ENCODE results near the gene ANKRD22. TPM values are rescaled to one million over a fixed set of nuclear protein-coding genes. Genes with fewer than 3 reads are reported as not detected.

Gene ANKRD22
- total and polyA plus RNA-seq, 8 donors = 0.13 to 8.9 (median 0.88) TPM

GRCh38 chr10:88786032-88786770 lies 65.4 kb downstream of the ANKRD22 start:
- intact Hi-C loops (cut with DNase I) = no loop called here
- Histone ChIP-seq H3K9me3 (no peaks in the 10 kb centered on the region), H3K27ac (no peak overlapping the region), H3K27me3 (no peaks in the 10 kb centered on the region), H3K36me3 (no peaks in the 10 kb centered on the region), H3K4me3 (no peak overlapping the region), H3K4me1 (no peaks in the 10 kb centered on the region)
- no peak for TF ChIP-seq CTCF (IDR thresholded peaks at IDR 0.05)
- DNase-seq (peak in 1 of 4 donors; percentile 43), ATAC-seq (no peak)

- Histone ChIP-seq H3K27me3 (no peaks in the 10 kb centered on the region), H3K27ac (no peak overlapping the region), H3K36me3 (no peaks in the 10 kb centered on the region), H3K4me3 (no peak overlapping the region), H3K9me3 (no peaks in the 10 kb centered on the region), H3K4me1 (no peaks in the 10 kb centered on the region)
- no peak for TF ChIP-seq CTCF (IDR thresholded peaks at IDR 0.05)
- DNase-seq (no peak), ATAC-seq (no peak)
- intact Hi-C loops (cut with DNase I) = no loop called here
Measured at GRCh38 chr10:88783724-88784123, 67.9 kb downstream of the ANKRD22 start.

- TF ChIP-seq CTCF (IDR thresholded peaks at IDR 0.05) = no peak
- Histone ChIP-seq H3K27me3 (no peaks in the 10 kb centered on the region), H3K4me1 (no peaks in the 10 kb centered on the region), H3K4me3 (no peak overlapping the region), H3K9me3 (no peaks in the 10 kb centered on the region), H3K36me3 (no peaks in the 10 kb centered on the region), H3K27ac (no peak overlapping the region)
- no peak for DNase-seq
- ATAC-seq = no peak
- intact Hi-C loops (cut with DNase I) = no loop called here
Measured at GRCh38 chr10:88782222-88782621, 69.4 kb downstream of the ANKRD22 start.

- H3K4me1 ChIP-seq = no peaks in the 10 kb centered on the region
- H3K27me3 ChIP-seq = no peaks in the 10 kb centered on the region
- TF ChIP-seq CTCF (IDR thresholded peaks at IDR 0.05) = no peak
- no peaks in the 10 kb centered on the region for H3K9me3 ChIP-seq
- no peak for DNase-seq
- no peak for ATAC-seq
- intact Hi-C loops (cut with DNase I) = no loop called here
- H3K36me3 ChIP-seq = no peaks in the 10 kb centered on the region
- H3K4me3 ChIP-seq = no peak overlapping the region
- H3K27ac ChIP-seq = no peak overlapping the region
Measured at GRCh38 chr10:88781206-88781605, 70.4 kb downstream of the ANKRD22 start.

Other genes with a start within 250 kb of the ANKRD22 start
- not detected for gene LIPF, start 187.4 kb downstream of the ANKRD22 start, total RNA-seq
- under 1 TPM in 3 of 6 donors, not detected in 3; 0.24 to 0.51 (median 0.38) TPM for gene LIPF, start 187.4 kb downstream of the ANKRD22 start, polyA plus RNA-seq (ENCODE audit: insufficient read length in 6 of 6)
- gene LIPK, start 145.6 kb downstream of the ANKRD22 start, total RNA-seq = not detected
- not detected for gene LIPK, start 145.6 kb downstream of the ANKRD22 start, polyA plus RNA-seq (ENCODE audit: insufficient read length in 6 of 6)
- gene LIPN, start 91.8 kb downstream of the ANKRD22 start, total RNA-seq = 1 to 10 TPM in 1 of 2 donors, not detected in 1; 1.2 TPM
- not detected for gene LIPN, start 91.8 kb downstream of the ANKRD22 start, polyA plus RNA-seq (ENCODE audit: insufficient read length in 6 of 6)
- gene LIPM, start 49.1 kb downstream of the ANKRD22 start, total RNA-seq = not detected
- under 1 TPM in 1 of 6 donors, not detected in 5; 0.14 TPM for gene LIPM, start 49.1 kb downstream of the ANKRD22 start, polyA plus RNA-seq (ENCODE audit: insufficient read length in 6 of 6)
- gene STAMBPL1, start 28.4 kb upstream of the ANKRD22 start, total RNA-seq = 10 to 100 TPM in 1 of 2 donors, 1 to 10 TPM in 1; 9.9 to 11.4 TPM
- gene STAMBPL1, start 28.4 kb upstream of the ANKRD22 start, polyA plus RNA-seq (ENCODE audit: insufficient read length in 6 of 6) = 10 to 100 TPM in 4 of 6 donors, 1 to 10 TPM in 2; 7.5 to 13.4 (median 12.1) TPM
- gene ACTA2, start 100.9 kb upstream of the ANKRD22 start, total RNA-seq = 100 to 1,000 TPM; 472 to 558 TPM
- gene ACTA2, start 100.9 kb upstream of the ANKRD22 start, polyA plus RNA-seq (ENCODE audit: insufficient read length in 6 of 6) = 100 to 1,000 TPM; 415 to 612 (median 489) TPM
- gene FAS, start 139.0 kb upstream of the ANKRD22 start, total RNA-seq = 10 to 100 TPM; 47.1 to 76.4 TPM
- 10 to 100 TPM; 15.1 to 31.3 (median 22.1) TPM for gene FAS, start 139.0 kb upstream of the ANKRD22 start, polyA plus RNA-seq (ENCODE audit: insufficient read length in 6 of 6)